ENCODE results near the gene FGD4.

Gene FGD4

GRCh38 chr12:32399370-32400113, at the start of gene FGD4:
Gene FGD4, plus strand, starts transcription at chr12:32399558.
- peak in 1 of 2 donors; percentile 7 for DNase-seq (ENCODE audit: low read depth in 2 of 2)

GRCh38 chr12:32353540-32353939, 45.8 kb upstream of the FGD4 start:
- no peak for DNase-seq (ENCODE audit: low read depth in 2 of 2)

DNA sequence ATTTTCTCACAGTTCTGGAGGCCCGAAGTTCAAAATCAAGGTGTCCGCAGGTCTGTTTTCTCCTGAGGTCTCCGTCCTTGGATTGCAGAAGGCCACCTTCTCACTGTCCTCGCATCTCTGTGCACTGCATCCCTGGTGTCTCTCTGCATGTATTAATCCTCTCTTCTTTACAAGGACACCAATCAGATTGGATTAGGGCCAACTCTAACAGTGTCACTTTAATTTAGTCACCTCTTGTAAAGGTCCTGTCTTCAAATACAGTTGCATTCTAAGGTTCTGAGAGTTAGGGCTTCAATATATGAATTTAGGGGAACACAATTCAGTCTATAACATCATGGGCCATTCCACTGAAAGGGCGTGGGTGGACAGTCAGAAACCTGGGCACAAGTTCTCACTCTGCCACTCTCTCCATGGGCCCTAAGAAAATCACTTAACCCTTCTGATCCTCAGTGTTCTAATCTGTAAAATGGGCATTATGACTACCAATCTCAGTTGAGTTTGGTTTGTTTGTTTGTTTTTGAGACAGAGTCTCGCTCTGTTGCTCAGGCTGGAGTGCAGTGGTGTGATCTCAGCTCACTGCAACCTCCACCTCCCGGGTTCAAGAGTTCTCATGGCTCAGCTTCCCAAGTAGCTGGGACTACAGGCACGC, 41.6 kb upstream of the FGD4 start:
- DNase-seq (ENCODE audit: low read depth in 2 of 2) = no peak

DNA sequence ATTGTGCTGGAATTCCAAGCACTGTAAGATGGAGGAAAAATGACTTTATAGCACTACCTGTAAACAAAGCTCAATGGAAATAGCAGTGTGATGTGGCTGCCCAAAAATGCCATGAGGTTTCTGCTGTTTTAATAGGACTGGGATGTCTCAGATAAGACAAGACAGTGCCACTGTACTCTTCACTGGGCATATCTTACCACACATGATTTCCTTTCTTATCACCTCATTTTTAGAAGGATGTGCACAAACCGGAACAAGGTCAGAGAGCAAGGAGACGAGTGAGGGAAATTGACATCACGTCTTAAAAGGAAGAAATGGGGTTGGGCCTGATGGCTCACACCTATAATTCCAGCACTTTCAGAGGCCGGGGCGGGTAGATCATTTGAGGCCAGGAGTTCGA, 38.4 kb upstream of the FGD4 start:
- DNase-seq (ENCODE audit: low read depth in 2 of 2) = no peak

- no peak for DNase-seq (ENCODE audit: low read depth in 2 of 2)
These were observed 36.5 kb upstream of the FGD4 start for GRCh38 chr12:32362892-32363291.

DNA sequence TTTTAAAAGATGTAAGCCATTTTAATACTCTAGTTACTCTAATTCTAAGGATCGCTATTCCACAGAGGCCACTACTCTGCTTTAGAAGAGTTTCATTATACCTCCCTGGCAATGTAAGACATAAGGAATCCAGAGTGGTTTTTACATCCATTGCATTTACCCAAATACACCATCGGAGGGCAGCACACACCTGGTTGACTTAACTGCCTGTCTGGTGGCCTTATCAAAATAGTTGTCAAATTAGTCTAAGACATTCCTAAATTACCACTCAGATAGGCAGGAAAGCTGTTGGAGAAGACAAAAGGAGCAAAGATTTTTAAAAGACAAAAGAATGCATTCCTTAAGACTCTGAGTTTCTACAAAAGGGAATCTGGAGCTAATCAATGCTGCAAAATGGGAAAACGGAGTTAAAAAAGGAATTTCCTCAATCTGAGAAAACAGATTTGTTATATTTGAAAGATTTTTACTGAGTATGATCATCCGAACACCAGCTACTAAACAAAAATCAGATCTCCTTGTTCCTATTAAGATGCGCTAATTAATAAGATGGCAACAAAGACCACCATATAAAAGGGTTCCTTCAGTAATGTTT, 33.8 kb upstream of the FGD4 start:
- peak; percentile 1 to 8 for DNase-seq (ENCODE audit: low read depth in 2 of 2)

- DNase-seq (ENCODE audit: low read depth in 2 of 2) = no peak
These were observed 32.6 kb upstream of the FGD4 start for GRCh38 chr12:32366714-32367113.

- no peak for DNase-seq (ENCODE audit: low read depth in 2 of 2)
These were observed 32.0 kb upstream of the FGD4 start for GRCh38 chr12:32367381-32367780.

GRCh38 chr12:32369202-32369601, 30.2 kb upstream of the FGD4 start:
- DNase-seq (ENCODE audit: low read depth in 2 of 2) = no peak

DNA sequence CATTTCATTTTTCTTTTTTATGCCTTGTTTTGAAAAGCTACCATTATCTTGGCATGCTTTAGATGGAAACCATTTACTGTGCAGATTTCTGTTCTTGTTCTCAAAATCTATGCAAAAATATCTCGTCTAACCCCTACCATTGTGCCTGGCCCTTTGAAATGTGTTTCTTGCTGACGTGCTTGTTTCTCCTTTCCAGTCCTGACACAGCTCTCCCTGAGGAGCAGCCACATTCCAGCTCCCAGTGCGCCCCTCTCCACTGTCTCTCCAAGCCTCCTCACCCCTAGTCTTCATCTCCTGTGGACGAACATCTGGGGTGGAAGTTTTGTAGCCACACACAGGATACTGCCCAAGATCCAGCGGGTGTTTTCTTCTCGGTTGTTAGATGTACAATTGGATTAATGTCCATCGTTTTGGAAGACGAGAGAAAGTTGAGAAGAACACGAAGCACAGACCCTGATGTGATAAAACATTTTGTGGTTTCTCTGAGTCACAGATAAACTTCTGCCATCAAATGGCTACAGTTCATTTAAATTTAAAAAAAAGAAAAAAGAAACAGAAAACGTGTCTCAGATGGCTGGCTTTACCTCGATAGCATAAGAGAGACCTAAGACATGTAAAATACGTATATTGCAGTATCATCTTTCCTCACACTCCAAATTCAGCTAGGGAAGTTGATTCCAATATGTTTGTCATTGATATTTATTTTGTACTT, 21.9 kb upstream of the FGD4 start:
- DNase-seq (ENCODE audit: low read depth in 2 of 2) = no peak

DNA sequence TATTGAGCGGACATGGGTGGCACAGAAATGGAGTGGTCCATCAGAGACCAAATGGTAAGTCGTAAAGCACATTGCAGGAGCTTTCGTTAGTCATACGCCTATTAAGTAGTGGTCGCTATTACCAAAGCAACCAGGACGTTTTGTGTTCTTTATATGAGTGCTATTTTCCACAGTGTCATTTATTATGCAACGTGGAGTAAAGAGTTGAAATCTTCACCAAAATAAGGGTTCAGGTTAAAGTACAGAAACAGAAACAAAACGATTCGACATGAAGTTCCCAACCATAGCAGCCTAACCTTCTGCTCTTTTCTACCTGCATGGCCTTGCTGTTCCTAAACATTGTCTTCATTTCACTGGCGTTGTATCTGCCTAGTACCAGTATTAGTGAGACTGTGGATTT, 20.1 kb upstream of the FGD4 start:
- no peak for DNase-seq (ENCODE audit: low read depth in 2 of 2)

- no peak for DNase-seq (ENCODE audit: low read depth in 2 of 2)
These were observed 19.7 kb upstream of the FGD4 start for GRCh38 chr12:32379667-32380066.

GRCh38 chr12:32382226-32382625, 17.1 kb upstream of the FGD4 start:
- DNase-seq (ENCODE audit: low read depth in 2 of 2) = no peak

DNA sequence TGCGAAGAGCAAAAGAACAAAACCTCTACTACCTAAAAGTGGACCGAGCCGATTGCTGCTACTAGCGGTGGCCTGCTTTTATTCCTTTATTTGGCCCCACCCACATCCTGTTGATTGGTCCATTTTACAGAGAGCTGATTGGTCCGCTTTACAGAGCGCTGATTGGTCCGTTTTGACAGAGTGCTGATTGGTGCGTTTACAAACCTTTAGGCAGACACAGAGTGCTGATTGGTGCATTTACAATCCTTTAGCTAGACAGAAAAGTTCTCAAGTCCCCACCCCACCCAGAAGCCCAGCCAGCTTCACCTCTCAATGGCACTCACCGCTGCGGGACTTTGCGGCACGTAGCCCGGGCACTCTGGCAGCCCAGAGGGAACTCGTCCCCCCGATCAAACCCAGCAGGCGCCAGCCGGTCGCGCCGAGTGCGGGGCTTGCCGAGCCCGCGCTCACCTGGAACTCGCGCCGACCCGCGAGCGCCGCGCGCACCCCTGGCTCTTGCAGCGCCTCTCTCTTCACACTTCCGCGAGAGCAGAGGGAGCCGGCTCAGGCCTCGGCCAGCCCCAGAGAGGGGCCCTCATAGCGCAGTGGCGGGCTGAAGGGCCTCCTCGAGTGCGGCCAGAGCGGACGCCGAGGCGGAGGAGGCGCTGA, 8.7 kb upstream of the FGD4 start:
- DNase-seq (ENCODE audit: low read depth in 2 of 2) = no peak

DNA sequence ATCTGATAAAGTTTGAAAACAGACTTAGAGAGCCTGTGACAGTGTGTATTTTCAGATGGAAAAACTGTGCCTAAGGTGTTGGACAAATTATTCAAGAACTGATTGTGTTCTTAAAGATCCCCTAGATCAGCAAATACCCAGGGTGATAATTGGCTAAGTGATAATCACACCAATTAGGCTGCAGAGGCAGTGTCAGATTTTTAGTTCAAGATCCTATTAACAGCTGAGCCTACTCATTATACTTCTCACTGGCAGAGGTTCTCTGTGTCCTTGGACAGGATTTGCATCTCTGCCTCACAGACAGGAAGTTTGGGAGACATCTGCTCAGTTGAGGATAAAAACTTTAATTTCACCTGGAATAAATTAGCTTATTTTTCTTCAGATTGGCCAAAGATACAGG, 4.3 kb upstream of the FGD4 start:
- no peak for DNase-seq (ENCODE audit: low read depth in 2 of 2)

DNA sequence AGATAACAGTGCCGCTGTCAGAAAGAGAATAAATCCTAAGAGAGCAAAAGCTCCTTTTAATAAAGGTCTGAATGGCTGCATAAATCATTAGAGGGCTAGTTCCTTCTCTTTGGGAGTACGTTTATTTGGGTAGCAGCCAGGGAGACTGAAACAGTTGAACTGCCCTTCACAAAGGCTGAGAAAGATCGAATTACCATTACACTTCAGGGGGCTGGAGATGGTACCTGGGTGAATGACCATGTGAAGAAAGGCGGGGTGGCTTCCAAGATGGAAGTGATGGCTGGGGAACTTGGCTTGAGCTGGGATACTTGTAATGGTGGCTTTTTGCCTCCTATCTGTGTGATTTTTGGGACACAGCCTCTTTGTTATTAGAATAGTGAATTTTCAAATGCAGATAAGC, 1.7 kb upstream of the FGD4 start:
- no peak for DNase-seq (ENCODE audit: low read depth in 2 of 2)

DNA sequence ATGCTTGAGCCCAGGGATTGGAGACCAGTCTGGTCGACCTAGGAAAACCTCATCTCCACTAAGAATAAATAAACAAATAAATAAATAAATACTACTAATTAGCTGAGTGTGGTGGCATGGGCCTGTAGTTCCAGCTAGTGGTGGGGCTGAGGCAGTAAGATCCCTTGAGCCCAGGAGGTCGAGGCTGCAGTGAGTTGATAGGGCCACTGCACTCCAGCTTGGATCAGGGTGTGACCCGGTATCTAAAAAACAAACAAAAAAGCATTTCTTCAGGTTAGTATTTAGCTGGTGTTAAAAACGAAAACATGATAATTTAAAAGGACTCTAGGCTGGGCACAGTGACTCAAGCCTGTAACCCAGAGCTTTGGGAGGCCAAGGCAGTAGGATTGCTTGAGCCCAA, 1.2 kb upstream of the FGD4 start:
- no peak for DNase-seq (ENCODE audit: low read depth in 2 of 2)

GRCh38 chr12:32398816-32399369, 465 bp upstream of the FGD4 start:
- no peak for DNase-seq (ENCODE audit: low read depth in 2 of 2)

DNA sequence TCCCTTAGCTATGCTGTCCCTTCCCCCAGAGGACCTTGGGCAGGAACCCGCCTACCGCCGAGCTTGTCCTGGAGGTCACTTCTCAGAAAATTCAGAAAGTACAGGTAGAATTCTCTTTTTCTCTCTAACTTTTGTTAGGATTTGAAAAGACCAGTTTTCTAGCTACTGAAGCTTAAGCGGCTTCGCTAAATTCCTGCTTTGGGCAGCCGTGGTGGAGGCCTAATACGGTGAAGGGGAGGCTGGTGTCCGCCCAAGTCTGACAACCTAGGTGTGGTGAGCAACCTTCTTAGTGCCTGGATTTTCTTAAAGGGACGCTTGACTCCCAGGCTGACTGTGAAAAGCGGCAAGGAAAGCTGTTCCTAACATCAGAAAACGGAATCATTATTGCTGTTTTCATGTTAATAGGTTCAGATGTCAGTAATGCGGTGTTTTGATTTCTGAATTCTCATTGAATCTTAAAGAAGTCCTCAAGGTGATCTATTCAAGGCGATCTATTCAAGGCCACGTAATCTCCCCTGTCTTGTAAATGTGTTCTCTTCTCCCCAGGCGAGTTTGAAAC, 835 bp downstream of the FGD4 start:
- DNase-seq (ENCODE audit: low read depth in 2 of 2) = no peak

DNA sequence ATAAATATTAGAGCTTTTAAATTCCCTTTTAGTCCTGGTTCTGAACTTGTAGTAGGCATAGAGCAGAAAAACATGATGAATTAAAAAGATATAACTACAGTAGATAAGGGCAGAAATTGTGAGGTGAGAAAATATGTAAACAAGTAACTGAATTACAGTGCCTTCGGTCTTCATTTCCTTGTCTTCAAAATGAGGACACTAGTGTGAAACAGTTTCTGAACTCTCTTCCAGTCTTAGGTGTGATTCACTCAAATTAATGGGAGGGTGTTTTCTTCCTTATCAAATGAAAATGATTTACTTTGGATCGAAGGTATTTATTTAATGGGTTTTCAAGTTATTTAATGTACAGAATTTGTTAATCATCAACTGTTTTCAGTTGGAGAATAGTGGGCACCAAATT, 1.5 kb downstream of the FGD4 start:
- no peak for DNase-seq (ENCODE audit: low read depth in 2 of 2)

DNA sequence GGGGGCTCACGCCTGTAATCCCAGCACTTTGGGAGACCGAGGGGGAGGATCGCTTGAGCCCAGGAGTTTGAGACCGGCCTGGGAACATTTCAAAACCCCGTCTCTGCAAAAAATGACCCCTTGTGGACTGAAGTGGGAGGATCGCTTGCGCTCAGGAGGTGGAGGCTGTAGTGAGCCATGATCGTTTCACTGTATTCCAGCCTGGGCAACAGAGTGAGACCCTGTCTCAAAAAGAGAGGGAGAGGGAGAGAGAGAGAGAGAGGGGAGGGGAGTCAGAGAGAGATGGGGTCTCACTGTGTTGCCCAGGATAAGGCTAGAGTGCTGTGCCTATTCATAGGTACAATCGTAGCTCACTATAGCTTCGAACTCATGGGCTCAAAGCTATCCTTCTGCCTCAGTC, 2.8 kb downstream of the FGD4 start:
- no peak for DNase-seq (ENCODE audit: low read depth in 2 of 2)

DNA sequence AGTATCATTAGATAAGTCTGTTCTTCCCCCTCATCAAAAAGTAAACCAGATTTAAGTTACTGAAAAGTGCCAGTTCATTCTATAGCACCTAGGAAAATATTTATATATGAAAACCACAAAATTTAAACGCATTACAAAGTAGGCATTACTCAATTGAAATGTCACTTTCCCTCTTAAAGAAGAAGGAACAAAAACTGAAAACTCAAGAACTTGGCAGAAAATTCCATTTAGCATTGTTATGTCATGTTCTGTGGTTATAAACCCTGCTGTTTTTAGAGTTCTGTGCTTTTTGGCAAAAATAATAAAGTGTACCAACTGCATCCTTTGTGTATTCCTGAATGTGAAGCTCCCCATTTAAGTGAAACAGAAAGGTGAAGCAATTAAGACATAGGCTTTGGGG, 3.6 kb downstream of the FGD4 start:
- DNase-seq (ENCODE audit: low read depth in 2 of 2) = no peak
